Endothelial cell of umbilical vein (primary cell): ENCODE measurements around the gene UBAC1. TPM values are rescaled to one million over a fixed set of nuclear protein-coding genes. Genes with fewer than 3 reads are reported as not detected.

Experiments
- BruUV-seq: library from RNA; stranded (reverse); fragments of 400-500 nt; replicated peaks from 2 replicates; lab custom pipeline; 2021; lab: Mats Ljungman, UMichigan
- CTCF ChIA-PET: fragments of 300-600, 350-600 bp; sonication (Branson Sonifier 250); formaldehyde crosslinking; loops from one replicate; lab custom pipeline; 2021; ENCODE audit warnings: antibody characterized with exemption, inconsistent platforms; lab: Charles Lee
- POLR2A ChIA-PET: fragments of 300-600, 350-600 bp; sonication (Branson Sonifier 250); formaldehyde crosslinking; loops from one replicate; lab custom pipeline; 2021; ENCODE audit warnings: antibody characterized with exemption, inconsistent platforms; lab: Charles Lee
- DNase-seq: peaks from one replicate; pipeline ENCODE4 v3.0.0-alpha.2; 2011; ENCODE audit warnings: low read depth, low spot score
- FAIRE-seq: peaks from 2 replicates; lab custom pipeline; 2011; peaks lifted over from hg19 to GRCh38; lab: Jason Lieb, UNC
- H2AFZ ChIP-seq: 2 replicates; pipeline ENCODE4 v1.6.0; 2012; ENCODE audit warnings: low read depth, low read length, control low read depth, inconsistent platforms
- H3K27ac ChIP-seq: 2 replicates; pipeline ENCODE4 v1.5.1; 2011; ENCODE audit warnings: low read depth, mild to moderate bottlenecking, control low read depth, low read length, moderate library complexity; ENCODE audit not compliant: insufficient read depth
- H3K27me3 ChIP-seq, 2 experiments: 2 replicates each; pipeline versions ENCODE4 v1.6.0 to v1.6.1; 2011; ENCODE audit warnings: low read length in 2 of 2, mixed read lengths in 1 of 2; ENCODE audit not compliant: control insufficient read depth in 2 of 2, insufficient read depth in 2 of 2
- H3K36me3 ChIP-seq, 2 experiments: 2 replicates in 1 of 2; 3 replicates in 1 of 2; pipeline ENCODE4 v1.5.1; 2011; ENCODE audit warnings: low read length in 2 of 2, mild to moderate bottlenecking in 1 of 2, moderate library complexity in 1 of 2; ENCODE audit not compliant: control insufficient read depth in 2 of 2, insufficient read depth in 2 of 2; ENCODE audit errors: extremely low read depth in 1 of 2
- H3K4me1 ChIP-seq: 3 replicates; pipeline ENCODE4 v1.5.1; 2011; ENCODE audit warnings: mild to moderate bottlenecking, low read length; ENCODE audit not compliant: control insufficient read depth, insufficient read depth; ENCODE audit errors: extremely low read depth
- H3K4me2 ChIP-seq: 2 replicates; pipeline ENCODE4 v1.6.1; 2011; ENCODE audit warnings: low read length, control low read depth, mixed read lengths; ENCODE audit not compliant: insufficient read depth
- H3K4me3 ChIP-seq, 3 experiments: fragments of 200-600 bp in 1 of 3; sonication (generic), shearing (Covaris generic) in 1 of 3; replicated peaks in 1 of 3; 2 replicates each; pipeline ENCODE4 v1.5.1; 2011 to 2016; ENCODE audit warnings: control low read depth in 3 of 3, low read length in 3 of 3, mild to moderate bottlenecking in 2 of 3, inconsistent platforms in 1 of 3, low read depth in 1 of 3, moderate library complexity in 1 of 3; ENCODE audit not compliant: insufficient read depth in 1 of 3
- H3K79me2 ChIP-seq: 2 replicates; pipeline ENCODE4 v1.6.0; 2012; ENCODE audit warnings: low read length, inconsistent platforms; ENCODE audit not compliant: control insufficient read depth, insufficient read depth
- H3K9ac ChIP-seq: replicated peaks from 2 replicates; pipeline ENCODE3; 2011; ENCODE audit warnings: low read length, control low read depth; ENCODE audit not compliant: insufficient read depth; ENCODE audit errors: extremely low read depth
- H3K9me1 ChIP-seq: replicated peaks from 3 replicates; pipeline ENCODE4 v1.6.0; 2011; ENCODE audit warnings: mild to moderate bottlenecking, low read length; ENCODE audit not compliant: control insufficient read depth, insufficient read depth; ENCODE audit errors: extremely low read depth
- H3K9me3 ChIP-seq: replicated peaks from 2 replicates; pipeline ENCODE4 v1.5.1; 2012; ENCODE audit warnings: low read length, inconsistent platforms; ENCODE audit not compliant: control insufficient read depth, insufficient read depth
- H4K20me1 ChIP-seq: replicated peaks from 2 replicates; pipeline ENCODE3; 2011; ENCODE audit warnings: mild to moderate bottlenecking, low read length; ENCODE audit not compliant: control insufficient read depth, insufficient read depth; ENCODE audit errors: extremely low read depth
- EZH2 ChIP-seq: IDR thresholded peaks from 2 replicates; pipeline ENCODE4 v1.6.1; 2012; ENCODE audit warnings: borderline replicate concordance, low read depth, mild to moderate bottlenecking, moderate library complexity, low read length, inconsistent platforms; ENCODE audit not compliant: severe bottlenecking
- FOS ChIP-seq: IDR thresholded peaks from 2 replicates; pipeline ENCODE4 v1.6.1; 2011; ENCODE audit warnings: mild to moderate bottlenecking, low read length, moderate library complexity, borderline replicate concordance; ENCODE audit not compliant: insufficient read depth
- GATA2 ChIP-seq: IDR thresholded peaks from 2 replicates; pipeline ENCODE4 v1.7.0; 2011; ENCODE audit warnings: low read depth, mild to moderate bottlenecking, moderate library complexity, mixed read lengths, low read length; ENCODE audit not compliant: insufficient read length, insufficient read depth
- JUN ChIP-seq: IDR thresholded peaks from 2 replicates; pipeline ENCODE4 v1.6.1; 2011; ENCODE audit warnings: borderline replicate concordance, low read depth; ENCODE audit not compliant: insufficient read length, insufficient read depth
- MYC ChIP-seq: IDR thresholded peaks from one replicate; pipeline ENCODE4 v1.6.1; 2011; ENCODE audit warnings: mild to moderate bottlenecking, low read depth, low read length
- POLR2A ChIP-seq: IDR thresholded peaks from 2 replicates; pipeline ENCODE4 v1.6.1; 2012; ENCODE audit warnings: low read depth, mild to moderate bottlenecking, control low read depth, low read length
- POLR2AphosphoS5 ChIP-seq: IDR thresholded peaks from 2 replicates; pipeline ENCODE4 v1.6.1; 2012; ENCODE audit warnings: low read depth, mild to moderate bottlenecking, control low read depth, low read length, moderate library complexity; ENCODE audit not compliant: insufficient read depth
- dilution Hi-C: fragments of 300-500 bp; cut with MboI; formaldehyde crosslinking; loops from one replicate; pipeline ENCODE4 v1.15.0; 2019; ENCODE audit warnings: low sequenced_read_pairs; ENCODE audit not compliant: extremely low pct_ligation_motif_present
- intact Hi-C: fragments of 100-400 bp; cut with micrococcal nuclease; formaldehyde crosslinking; loops from one replicate; pipeline ENCODE4 v1.10.0; 2022
- polyA plus RNA-seq, 4 experiments: library from polyadenylated mRNA; depleted of rRNA in 3 of 4; stranded (reverse) in 3 of 4; unstranded in 1 of 4; fragments of >200 nt; gene quantifications; 2 replicates each; pipeline versions ENCODE4 v1.2.1 to v1.2.3, GENCODE V29; 2011 to 2012; ENCODE audit warnings: missing spikeins in 1 of 4
- total RNA-seq: library from RNA; stranded (reverse); gene quantifications from 2 replicates; pipeline ENCODE4 v1.2.3, GENCODE V29; 2021
- TF ChIP-seq, protein P1 (sequence below), 2 donors: IDR thresholded peaks; 1 replicate in 1 of 2; 2 replicates in 1 of 2; pipeline ENCODE4 v1.5.1; 2011; ENCODE audit warnings: low read length in 2 of 2, mild to moderate bottlenecking in 2 of 2, moderate library complexity in 2 of 2, control low read depth in 1 of 2, inconsistent platforms in 1 of 2, low read depth in 1 of 2; ENCODE audit not compliant: insufficient read depth in 1 of 2; ENCODE audit errors: extremely low read depth in 1 of 2
- TF ChIP-seq, protein P2 (sequence below): IDR thresholded peaks from 2 replicates; pipeline ENCODE4 v1.6.1; 2011; ENCODE audit not compliant: insufficient read depth, insufficient read length

UBAC1 gene
- total and polyA plus RNA-seq, 2 donors (not counting 3 experiments of a cell fraction or from before 2014, with no cell fraction given): 39.5 to 56.7 TPM

DNA sequence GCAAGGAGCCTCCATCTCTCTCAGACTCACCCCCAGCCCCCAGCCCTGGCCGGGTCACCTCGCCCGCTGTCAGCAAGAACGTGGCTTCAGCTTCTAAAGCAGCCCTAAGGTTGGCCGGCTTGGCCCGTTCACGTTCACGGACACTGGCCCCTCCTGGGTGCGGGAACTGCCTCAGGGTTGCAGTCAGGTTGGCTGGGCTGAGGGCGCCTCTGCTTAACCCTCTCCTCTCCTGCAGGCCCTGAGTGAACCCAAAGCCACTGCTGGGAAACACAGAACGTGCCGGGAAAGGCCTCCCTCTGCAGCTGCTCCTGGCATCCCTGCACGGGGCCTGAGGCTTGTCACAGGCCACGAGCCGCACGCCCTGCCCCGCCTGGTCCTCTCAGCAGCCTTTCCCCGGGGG is 40.1 kb upstream of the UBAC1 start:
- Histone ChIP-seq H3K79me2 (no peaks in the 10 kb centered on the region), H3K27me3 (no peaks in the 10 kb centered on the region), H3K27ac (no peak overlapping the region), H3K9me3 (no peaks in the 10 kb centered on the region), H3K9ac (no peak overlapping the region), H3K9me1 (no peaks in the 10 kb centered on the region), H3K36me3 (no peaks in the 10 kb centered on the region), H2AFZ (no peak overlapping the region), H4K20me1 (no peaks in the 10 kb centered on the region), H3K4me1 (no peaks in the 10 kb centered on the region), H3K4me3 (no peak overlapping the region), H3K4me2 (no peak overlapping the region)
- TF ChIP-seq GATA2 (no peak), MYC (no peak), POLR2AphosphoS5 (no peak), FOS (no peak), EZH2 (no peak), POLR2A (no peak), JUN (no peak)
- TF ChIP-seq, protein P1, sequence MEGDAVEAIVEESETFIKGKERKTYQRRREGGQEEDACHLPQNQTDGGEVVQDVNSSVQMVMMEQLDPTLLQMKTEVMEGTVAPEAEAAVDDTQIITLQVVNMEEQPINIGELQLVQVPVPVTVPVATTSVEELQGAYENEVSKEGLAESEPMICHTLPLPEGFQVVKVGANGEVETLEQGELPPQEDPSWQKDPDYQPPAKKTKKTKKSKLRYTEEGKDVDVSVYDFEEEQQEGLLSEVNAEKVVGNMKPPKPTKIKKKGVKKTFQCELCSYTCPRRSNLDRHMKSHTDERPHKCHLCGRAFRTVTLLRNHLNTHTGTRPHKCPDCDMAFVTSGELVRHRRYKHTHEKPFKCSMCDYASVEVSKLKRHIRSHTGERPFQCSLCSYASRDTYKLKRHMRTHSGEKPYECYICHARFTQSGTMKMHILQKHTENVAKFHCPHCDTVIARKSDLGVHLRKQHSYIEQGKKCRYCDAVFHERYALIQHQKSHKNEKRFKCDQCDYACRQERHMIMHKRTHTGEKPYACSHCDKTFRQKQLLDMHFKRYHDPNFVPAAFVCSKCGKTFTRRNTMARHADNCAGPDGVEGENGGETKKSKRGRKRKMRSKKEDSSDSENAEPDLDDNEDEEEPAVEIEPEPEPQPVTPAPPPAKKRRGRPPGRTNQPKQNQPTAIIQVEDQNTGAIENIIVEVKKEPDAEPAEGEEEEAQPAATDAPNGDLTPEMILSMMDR (IDR thresholded peaks at IDR 0.05; ENCODE audit: extremely low read depth in 1 of 2, insufficient read depth in 1 of 2, low read depth in 1 of 2, low read length in 2 of 2): no peak
- TF ChIP-seq, protein P2, sequence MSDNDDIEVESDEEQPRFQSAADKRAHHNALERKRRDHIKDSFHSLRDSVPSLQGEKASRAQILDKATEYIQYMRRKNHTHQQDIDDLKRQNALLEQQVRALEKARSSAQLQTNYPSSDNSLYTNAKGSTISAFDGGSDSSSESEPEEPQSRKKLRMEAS: no peak
- POLR2A ChIA-PET: no interaction called here
- no peak for DNase-seq
- intact Hi-C loops (no loop called here), dilution Hi-C loops (no loop called here)
- no peak for FAIRE-seq
- CTCF ChIA-PET: interaction anchor here (0.8 to 1.9 kb wide), 2 partner anchors 18 to 121 kb away, joined by 4 to 7 read pairs; no protein-coding TSS in a partner anchor
- no TSS peak for BruUV-seq
